HepG2 (cell line): ENCODE measurements around the gene MARCO. TPM values are rescaled to one million over a fixed set of nuclear protein-coding genes. Genes with fewer than 3 reads are reported as not detected.

Experiments used
- ATAC-seq: fragments of 200-7000 bp; cut with Tn5 transposase; 3 replicates; pipeline ENCODE4 v1.9.1; 2020; ENCODE audit warnings: mild to moderate bottlenecking, moderate library complexity
- BruUV-seq: library from RNA; stranded (reverse); fragments of 400-500 nt; replicated peaks from 2 replicates; lab custom pipeline; 2021; lab: Mats Ljungman, UMichigan
- CTCF ChIA-PET: fragments of 300-600 bp; formaldehyde crosslinking; extraction: SDS; loops from one replicate; lab custom pipeline; 2021; ENCODE audit warnings: low total read pairs, inconsistent platforms, low intra/inter-chr PET ratio; lab: Yijun Ruan, JAX
- POLR2A ChIA-PET: fragments of 350-600 bp; sonication (Branson Sonifier 250); formaldehyde crosslinking; loops from one replicate; lab custom pipeline; 2020; ENCODE audit warnings: antibody characterized with exemption, inconsistent platforms; lab: Yijun Ruan, JAX
- DNase-seq: peaks from one replicate; pipeline ENCODE4 v3.0.0-alpha.2; 2015; ENCODE audit warnings: low spot score
- FAIRE-seq: peaks from 3 replicates; lab custom pipeline; 2011; peaks lifted over from hg19 to GRCh38; lab: Jason Lieb, UNC
- H2AFZ ChIP-seq: one replicate; pipeline ENCODE4 v1.6.1; 2011; ENCODE audit warnings: low read length, inconsistent platforms
- H3K27ac ChIP-seq: fragments of 300-600 bp; 3 replicates; pipeline ENCODE4 v1.8.0; 2011; ENCODE audit warnings: mixed run types, mild to moderate bottlenecking, mixed read lengths, low read length, inconsistent platforms; ENCODE audit not compliant: insufficient read depth; ENCODE audit errors: extremely low read length
- H3K27me3 ChIP-seq, 2 experiments: fragments of 200-600 bp in 1 of 2; 2 replicates in 1 of 2; 3 replicates in 1 of 2; pipeline versions ENCODE4 v1.6.0 to v1.8.0; 2011; ENCODE audit warnings: low read length in 2 of 2, mild to moderate bottlenecking in 2 of 2, moderate library complexity in 2 of 2, inconsistent platforms in 1 of 2; ENCODE audit not compliant: insufficient read depth in 2 of 2, control insufficient read depth in 1 of 2
- H3K36me3 ChIP-seq, 2 experiments: fragments of 200-600 bp in 1 of 2; replicated peaks in 1 of 2; 2 replicates in 1 of 2; 3 replicates in 1 of 2; pipeline versions ENCODE4 v1.5.1 to v1.8.0; 2011; ENCODE audit warnings: low read length in 2 of 2, inconsistent platforms in 1 of 2; ENCODE audit not compliant: insufficient read depth in 2 of 2, control insufficient read depth in 1 of 2
- H3K4me1 ChIP-seq: 2 replicates; pipeline ENCODE4 v1.5.1; 2012; ENCODE audit warnings: low read length, inconsistent platforms; ENCODE audit not compliant: insufficient read depth
- H3K4me2 ChIP-seq: 2 replicates; pipeline ENCODE4 v1.6.0; 2011; ENCODE audit warnings: low read depth, low read length, inconsistent platforms
- H3K4me3 ChIP-seq, 3 experiments: fragments of 200-600 bp in 1 of 3; sonication (generic), shearing (Covaris generic) in 1 of 3; replicated peaks in 1 of 3; 2 replicates each; pipeline ENCODE4 v1.5.1; 2011 to 2016; ENCODE audit warnings: low read length in 3 of 3, inconsistent platforms in 2 of 3, low read depth in 2 of 3, mild to moderate bottlenecking in 2 of 3, control low read depth in 1 of 3, mixed read lengths in 1 of 3; ENCODE audit not compliant: insufficient read depth in 1 of 3
- H3K79me2 ChIP-seq: one replicate; pipeline ENCODE4 v1.6.1; 2011; ENCODE audit warnings: low read length, inconsistent platforms; ENCODE audit not compliant: insufficient read depth
- H3K9ac ChIP-seq: 2 replicates; pipeline ENCODE4 v1.6.0; 2011; ENCODE audit warnings: mild to moderate bottlenecking, low read depth, low read length, inconsistent platforms; ENCODE audit not compliant: insufficient read depth
- H3K9me3 ChIP-seq: 2 replicates; pipeline ENCODE4 v1.5.1; 2012; ENCODE audit warnings: mild to moderate bottlenecking, low read length
- H4K20me1 ChIP-seq: 2 replicates; pipeline ENCODE4 v1.6.0; 2011; ENCODE audit warnings: inconsistent platforms, mild to moderate bottlenecking, low read length, moderate library complexity; ENCODE audit not compliant: insufficient read depth
- NFKBIZ ChIP-seq: IDR thresholded peaks from 2 replicates; pipeline ENCODE4 v1.6.1; 2018; ENCODE audit warnings: missing genetic modification reagents, missing compliant biosample characterization
- POGK ChIP-seq: sonication (generic); formaldehyde crosslinking; conservative IDR thresholded peaks from 2 replicates; pipeline ENCODE4 v1.8.0; 2022; ENCODE audit warnings: mild to moderate bottlenecking, moderate library complexity, missing genetic modification reagents
- RBM22 ChIP-seq: fragments of 200-400 bp; formaldehyde crosslinking; optimal IDR thresholded peaks from 2 replicates; pipeline ENCODE3; 2017; ENCODE audit warnings: mild to moderate bottlenecking, low read length, moderate library complexity
- ZBTB39 ChIP-seq: sonication (generic); formaldehyde crosslinking; IDR thresholded peaks from 2 replicates; pipeline ENCODE4 v1.5.0; 2020; ENCODE audit warnings: missing genetic modification reagents
- ZC3H4 ChIP-seq: sonication (generic); formaldehyde crosslinking; IDR thresholded peaks from 2 replicates; pipeline ENCODE4 v1.4.0; 2020; ENCODE audit warnings: missing genetic modification reagents, borderline replicate concordance
- ZNF12 ChIP-seq: sonication (generic); formaldehyde crosslinking; IDR thresholded peaks from 2 replicates; pipeline ENCODE4 v1.5.0; 2020; ENCODE audit warnings: missing genetic modification reagents
- ZNF143 ChIP-seq: sonication (generic); formaldehyde crosslinking; IDR thresholded peaks from 2 replicates; pipeline ENCODE4 v1.4.0; 2020; ENCODE audit warnings: missing genetic modification reagents
- ZNF263 ChIP-seq: sonication (generic); formaldehyde crosslinking; IDR thresholded peaks from 2 replicates; pipeline ENCODE4 v1.4.0; 2020; ENCODE audit warnings: missing genetic modification reagents
- ZNF446 ChIP-seq: sonication (generic); formaldehyde crosslinking; IDR thresholded peaks from 2 replicates; pipeline ENCODE4 v1.5.0; 2020; ENCODE audit warnings: mild to moderate bottlenecking, missing genetic modification reagents
- ZNF512 ChIP-seq: sonication (generic); formaldehyde crosslinking; IDR thresholded peaks from 2 replicates; pipeline ENCODE4 v1.4.0; 2020; ENCODE audit warnings: mild to moderate bottlenecking, missing genetic modification reagents
- ZNF652 ChIP-seq: IDR thresholded peaks from 2 replicates; pipeline ENCODE4 v1.6.1; 2016; ENCODE audit warnings: low read depth, borderline replicate concordance
- WGBS: methylation state at CpG from one replicate; pipeline ENCODE4 v1.1.6; 2017; ENCODE audit warnings: low lambda C conversion rate; 5-methylcytosine and 5-hydroxymethylcytosine counted together
- in situ Hi-C: cut with HindIII; loops from 2 replicates; pipeline ENCODE4 v1.10.0; 2017; ENCODE audit warnings: low pct_unique_long_range_greater_than_20kb; ENCODE audit not compliant: extremely low pct_ligation_motif_present
- intact Hi-C: fragments of 100-400 bp; cut with micrococcal nuclease; formaldehyde crosslinking; loops from one replicate; pipeline ENCODE4 v1.10.0; 2022; ENCODE audit not compliant: unreplicated experiment
- polyA plus RNA-seq, 8 experiments: library from polyadenylated mRNA; depleted of rRNA in 3 of 8; stranded (reverse) in 7 of 8; unstranded in 1 of 8; fragments of >200 nt; fragmentation: Illumina TruSeq in 4 of 8; extraction: Trizol in 4 of 8; gene quantifications; 2 replicates each; pipeline versions ENCODE4 v1.2.1 to v1.2.3, GENCODE V29; 2011 to 2016; ENCODE audit warnings: low read depth in 4 of 8, missing spikeins in 1 of 8, mixed read lengths in 1 of 8; ENCODE audit not compliant: insufficient read depth in 1 of 8
- total RNA-seq, 5 experiments: library from RNA; depleted of rRNA; stranded (reverse); fragments of >200 nt; fragmentation: Illumina TruSeq; extraction: Trizol; gene quantifications; 2 replicates each; pipeline ENCODE4 v1.2.3, GENCODE V29; 2016; ENCODE audit warnings: low read depth in 1 of 5
- TF ChIP-seq, protein P1 (sequence below): sonication (generic); formaldehyde crosslinking; IDR thresholded peaks from 2 replicates; pipeline ENCODE4 v1.9.0; 2021; ENCODE audit warnings: missing genetic modification reagents, borderline replicate concordance

Gene MARCO
- total and polyA plus RNA-seq, 2 of the 13 experiments (the other 11 are each of a cell fraction or from before 2014, with no cell fraction given): not detected

GRCh38 chr2:119013671-119014070, 71.7 kb downstream of the MARCO start:
- intact Hi-C loops (loop anchor here (5.0 kb wide), 1 partner anchor 254 kb away; no protein-coding TSS in a partner anchor), in situ Hi-C loops (loop anchor here (5.0 to 10.0 kb wide), 2 partner anchors 159 to 271 kb away; no protein-coding TSS in a partner anchor)
- H4K20me1 ChIP-seq: no peaks in the 10 kb centered on the region
- H3K36me3 ChIP-seq: no peaks in the 10 kb centered on the region
- WGBS: 34% methylated on average over 4 of the region's 4 CpGs
- DNase-seq: no peak
- ChIA-PET POLR2A (no interaction called here), CTCF (interaction anchor here (4.1 kb wide), 1 partner anchor 161 kb away, joined by 23 read pairs; no protein-coding TSS in a partner anchor)
- no peak for FAIRE-seq
- H3K27me3 ChIP-seq: peaks cover 0 to 51% of the 10 kb centered on the region in 2 experiments; a peak in 3 of 5 replicates
- no TSS peak for BruUV-seq
- H3K27ac ChIP-seq: no peak overlapping the region
- H3K79me2 ChIP-seq: no peaks in the 10 kb centered on the region
- no peak overlapping the region for H2AFZ ChIP-seq
- no peak for ATAC-seq
- H3K4me2 ChIP-seq: no peak overlapping the region
- H3K4me1 ChIP-seq: peaks cover 4% of the 10 kb centered on the region; the same call in 1 of the 2 replicates
- no peak overlapping the region for H3K4me3 ChIP-seq
- H3K9me3 ChIP-seq: no peaks in the 10 kb centered on the region
- H3K9ac ChIP-seq: no peak overlapping the region
- TF ChIP-seq ZNF12 (CRISPR knock-in tag) (no peak), ZNF446 (CRISPR knock-in tag) (no peak), ZNF512 (CRISPR knock-in tag) (no peak), ZC3H4 (CRISPR knock-in tag) (no peak), RBM22 (no peak), NFKBIZ (CRISPR knock-in tag) (no peak), ZBTB39 (CRISPR knock-in tag) (no peak), ZNF143 (CRISPR knock-in tag) (no peak), ZNF263 (CRISPR knock-in tag) (no peak), POGK (no peak), ZNF652 (CRISPR knock-in tag) (no peak)
- TF ChIP-seq, protein P1, sequence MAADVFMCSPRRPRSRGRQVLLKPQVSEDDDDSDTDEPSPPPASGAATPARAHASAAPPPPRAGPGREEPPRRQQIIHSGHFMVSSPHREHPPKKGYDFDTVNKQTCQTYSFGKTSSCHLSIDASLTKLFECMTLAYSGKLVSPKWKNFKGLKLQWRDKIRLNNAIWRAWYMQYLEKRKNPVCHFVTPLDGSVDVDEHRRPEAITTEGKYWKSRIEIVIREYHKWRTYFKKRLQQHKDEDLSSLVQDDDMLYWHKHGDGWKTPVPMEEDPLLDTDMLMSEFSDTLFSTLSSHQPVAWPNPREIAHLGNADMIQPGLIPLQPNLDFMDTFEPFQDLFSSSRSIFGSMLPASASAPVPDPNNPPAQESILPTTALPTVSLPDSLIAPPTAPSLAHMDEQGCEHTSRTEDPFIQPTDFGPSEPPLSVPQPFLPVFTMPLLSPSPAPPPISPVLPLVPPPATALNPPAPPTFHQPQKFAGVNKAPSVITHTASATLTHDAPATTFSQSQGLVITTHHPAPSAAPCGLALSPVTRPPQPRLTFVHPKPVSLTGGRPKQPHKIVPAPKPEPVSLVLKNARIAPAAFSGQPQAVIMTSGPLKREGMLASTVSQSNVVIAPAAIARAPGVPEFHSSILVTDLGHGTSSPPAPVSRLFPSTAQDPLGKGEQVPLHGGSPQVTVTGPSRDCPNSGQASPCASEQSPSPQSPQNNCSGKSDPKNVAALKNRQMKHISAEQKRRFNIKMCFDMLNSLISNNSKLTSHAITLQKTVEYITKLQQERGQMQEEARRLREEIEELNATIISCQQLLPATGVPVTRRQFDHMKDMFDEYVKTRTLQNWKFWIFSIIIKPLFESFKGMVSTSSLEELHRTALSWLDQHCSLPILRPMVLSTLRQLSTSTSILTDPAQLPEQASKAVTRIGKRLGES (CRISPR knock-in tag): no peak
